Endothelial cell of umbilical vein (primary cell): ENCODE data around the gene LEP. TPM values are rescaled to one million over a fixed set of nuclear protein-coding genes. Genes with fewer than 3 reads are reported as not detected.

Source experiments
- BruUV-seq: library from RNA; stranded (reverse); fragments of 400-500 nt; replicated peaks from 2 replicates; lab custom pipeline; 2021; lab: Mats Ljungman, UMichigan
- CTCF ChIA-PET: fragments of 300-600, 350-600 bp; sonication (Branson Sonifier 250); formaldehyde crosslinking; loops from one replicate; lab custom pipeline; 2021; ENCODE audit warnings: antibody characterized with exemption, inconsistent platforms; lab: Charles Lee
- POLR2A ChIA-PET: fragments of 300-600, 350-600 bp; sonication (Branson Sonifier 250); formaldehyde crosslinking; loops from one replicate; lab custom pipeline; 2021; ENCODE audit warnings: antibody characterized with exemption, inconsistent platforms; lab: Charles Lee
- DNase-seq: peaks from one replicate; pipeline ENCODE4 v3.0.0-alpha.2; 2011; ENCODE audit warnings: low read depth, low spot score
- FAIRE-seq: peaks from 2 replicates; lab custom pipeline; 2011; peaks lifted over from hg19 to GRCh38; lab: Jason Lieb, UNC
- H2AFZ ChIP-seq: 2 replicates; pipeline ENCODE4 v1.6.0; 2012; ENCODE audit warnings: low read depth, low read length, control low read depth, inconsistent platforms
- H3K27ac ChIP-seq: 2 replicates; pipeline ENCODE4 v1.5.1; 2011; ENCODE audit warnings: low read depth, mild to moderate bottlenecking, control low read depth, low read length, moderate library complexity; ENCODE audit not compliant: insufficient read depth
- H3K27me3 ChIP-seq, 2 experiments: 2 replicates each; pipeline versions ENCODE4 v1.6.0 to v1.6.1; 2011; ENCODE audit warnings: low read length in 2 of 2, mixed read lengths in 1 of 2; ENCODE audit not compliant: control insufficient read depth in 2 of 2, insufficient read depth in 2 of 2
- H3K36me3 ChIP-seq, 2 experiments: 2 replicates in 1 of 2; 3 replicates in 1 of 2; pipeline ENCODE4 v1.5.1; 2011; ENCODE audit warnings: low read length in 2 of 2, mild to moderate bottlenecking in 1 of 2, moderate library complexity in 1 of 2; ENCODE audit not compliant: control insufficient read depth in 2 of 2, insufficient read depth in 2 of 2; ENCODE audit errors: extremely low read depth in 1 of 2
- H3K4me1 ChIP-seq: 3 replicates; pipeline ENCODE4 v1.5.1; 2011; ENCODE audit warnings: mild to moderate bottlenecking, low read length; ENCODE audit not compliant: control insufficient read depth, insufficient read depth; ENCODE audit errors: extremely low read depth
- H3K4me2 ChIP-seq: 2 replicates; pipeline ENCODE4 v1.6.1; 2011; ENCODE audit warnings: low read length, control low read depth, mixed read lengths; ENCODE audit not compliant: insufficient read depth
- H3K4me3 ChIP-seq, 3 experiments: fragments of 200-600 bp in 1 of 3; sonication (generic), shearing (Covaris generic) in 1 of 3; replicated peaks in 1 of 3; 2 replicates each; pipeline ENCODE4 v1.5.1; 2011 to 2016; ENCODE audit warnings: control low read depth in 3 of 3, low read length in 3 of 3, mild to moderate bottlenecking in 2 of 3, inconsistent platforms in 1 of 3, low read depth in 1 of 3, moderate library complexity in 1 of 3; ENCODE audit not compliant: insufficient read depth in 1 of 3
- H3K79me2 ChIP-seq: 2 replicates; pipeline ENCODE4 v1.6.0; 2012; ENCODE audit warnings: low read length, inconsistent platforms; ENCODE audit not compliant: control insufficient read depth, insufficient read depth
- H3K9ac ChIP-seq: replicated peaks from 2 replicates; pipeline ENCODE3; 2011; ENCODE audit warnings: low read length, control low read depth; ENCODE audit not compliant: insufficient read depth; ENCODE audit errors: extremely low read depth
- H3K9me1 ChIP-seq: replicated peaks from 3 replicates; pipeline ENCODE4 v1.6.0; 2011; ENCODE audit warnings: mild to moderate bottlenecking, low read length; ENCODE audit not compliant: control insufficient read depth, insufficient read depth; ENCODE audit errors: extremely low read depth
- H3K9me3 ChIP-seq: replicated peaks from 2 replicates; pipeline ENCODE4 v1.5.1; 2012; ENCODE audit warnings: low read length, inconsistent platforms; ENCODE audit not compliant: control insufficient read depth, insufficient read depth
- H4K20me1 ChIP-seq: replicated peaks from 2 replicates; pipeline ENCODE3; 2011; ENCODE audit warnings: mild to moderate bottlenecking, low read length; ENCODE audit not compliant: control insufficient read depth, insufficient read depth; ENCODE audit errors: extremely low read depth
- EZH2 ChIP-seq: IDR thresholded peaks from 2 replicates; pipeline ENCODE4 v1.6.1; 2012; ENCODE audit warnings: borderline replicate concordance, low read depth, mild to moderate bottlenecking, moderate library complexity, low read length, inconsistent platforms; ENCODE audit not compliant: severe bottlenecking
- FOS ChIP-seq: IDR thresholded peaks from 2 replicates; pipeline ENCODE4 v1.6.1; 2011; ENCODE audit warnings: mild to moderate bottlenecking, low read length, moderate library complexity, borderline replicate concordance; ENCODE audit not compliant: insufficient read depth
- GATA2 ChIP-seq: IDR thresholded peaks from 2 replicates; pipeline ENCODE4 v1.7.0; 2011; ENCODE audit warnings: low read depth, mild to moderate bottlenecking, moderate library complexity, mixed read lengths, low read length; ENCODE audit not compliant: insufficient read length, insufficient read depth
- JUN ChIP-seq: IDR thresholded peaks from 2 replicates; pipeline ENCODE4 v1.6.1; 2011; ENCODE audit warnings: borderline replicate concordance, low read depth; ENCODE audit not compliant: insufficient read length, insufficient read depth
- MYC ChIP-seq: IDR thresholded peaks from one replicate; pipeline ENCODE4 v1.6.1; 2011; ENCODE audit warnings: mild to moderate bottlenecking, low read depth, low read length
- POLR2A ChIP-seq: IDR thresholded peaks from 2 replicates; pipeline ENCODE4 v1.6.1; 2012; ENCODE audit warnings: low read depth, mild to moderate bottlenecking, control low read depth, low read length
- POLR2AphosphoS5 ChIP-seq: IDR thresholded peaks from 2 replicates; pipeline ENCODE4 v1.6.1; 2012; ENCODE audit warnings: low read depth, mild to moderate bottlenecking, control low read depth, low read length, moderate library complexity; ENCODE audit not compliant: insufficient read depth
- dilution Hi-C: fragments of 300-500 bp; cut with MboI; formaldehyde crosslinking; loops from one replicate; pipeline ENCODE4 v1.15.0; 2019; ENCODE audit warnings: low sequenced_read_pairs; ENCODE audit not compliant: extremely low pct_ligation_motif_present
- intact Hi-C: fragments of 100-400 bp; cut with micrococcal nuclease; formaldehyde crosslinking; loops from one replicate; pipeline ENCODE4 v1.10.0; 2022
- polyA plus RNA-seq, 4 experiments: library from polyadenylated mRNA; depleted of rRNA in 3 of 4; stranded (reverse) in 3 of 4; unstranded in 1 of 4; fragments of >200 nt; gene quantifications; 2 replicates each; pipeline versions ENCODE4 v1.2.1 to v1.2.3, GENCODE V29; 2011 to 2012; ENCODE audit warnings: missing spikeins in 1 of 4
- total RNA-seq: library from RNA; stranded (reverse); gene quantifications from 2 replicates; pipeline ENCODE4 v1.2.3, GENCODE V29; 2021
- TF ChIP-seq, protein P1 (sequence below), 2 donors: IDR thresholded peaks; 1 replicate in 1 of 2; 2 replicates in 1 of 2; pipeline ENCODE4 v1.5.1; 2011; ENCODE audit warnings: low read length in 2 of 2, mild to moderate bottlenecking in 2 of 2, moderate library complexity in 2 of 2, control low read depth in 1 of 2, inconsistent platforms in 1 of 2, low read depth in 1 of 2; ENCODE audit not compliant: insufficient read depth in 1 of 2; ENCODE audit errors: extremely low read depth in 1 of 2
- TF ChIP-seq, protein P2 (sequence below): IDR thresholded peaks from 2 replicates; pipeline ENCODE4 v1.6.1; 2011; ENCODE audit not compliant: insufficient read depth, insufficient read length

Gene LEP
- total and polyA plus RNA-seq, 2 donors (not counting 3 experiments of a cell fraction or from before 2014, with no cell fraction given), result not detected

DNA sequence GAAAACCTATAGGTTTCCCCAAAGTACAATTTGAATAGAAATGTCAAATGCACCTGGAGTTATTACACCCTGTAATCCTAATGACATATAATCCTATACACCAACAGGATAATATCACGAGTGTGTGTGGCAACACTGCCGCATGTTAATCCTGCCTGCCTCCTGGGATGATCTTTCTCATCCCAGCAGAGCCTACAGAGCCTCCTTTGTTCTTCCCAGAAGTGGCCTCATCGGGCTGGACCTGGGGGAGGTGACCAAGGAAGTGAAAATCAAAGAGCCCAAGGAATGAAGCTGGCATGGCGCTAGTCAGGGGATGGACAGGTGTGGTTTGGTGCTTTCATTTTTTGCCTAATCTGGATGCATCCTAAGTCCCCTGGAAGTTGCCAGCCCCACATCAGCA lies 29.5 kb upstream of the LEP start:
- H3K9me1 ChIP-seq, result no peaks in the 10 kb centered on the region
- intact Hi-C loops (no loop called here), dilution Hi-C loops (loop anchor here (25.0 kb wide), 1 partner anchor 499 kb away; no protein-coding TSS in a partner anchor)
- no TSS peak for BruUV-seq
- DNase-seq (no peak), FAIRE-seq (no peak)
- H3K9ac ChIP-seq, result no peak overlapping the region
- no peaks in the 10 kb centered on the region for H4K20me1 ChIP-seq
- no peak overlapping the region for H3K4me3 ChIP-seq
- no peaks in the 10 kb centered on the region for H3K4me1 ChIP-seq
- H2AFZ ChIP-seq, result no peak overlapping the region
- no peaks in the 10 kb centered on the region for H3K9me3 ChIP-seq
- POLR2A ChIA-PET, result no interaction called here
- no peaks in the 10 kb centered on the region for H3K36me3 ChIP-seq
- no peak for TF ChIP-seq JUN
- no peak for TF ChIP-seq EZH2
- no peak for TF ChIP-seq FOS
- TF ChIP-seq, protein P1, sequence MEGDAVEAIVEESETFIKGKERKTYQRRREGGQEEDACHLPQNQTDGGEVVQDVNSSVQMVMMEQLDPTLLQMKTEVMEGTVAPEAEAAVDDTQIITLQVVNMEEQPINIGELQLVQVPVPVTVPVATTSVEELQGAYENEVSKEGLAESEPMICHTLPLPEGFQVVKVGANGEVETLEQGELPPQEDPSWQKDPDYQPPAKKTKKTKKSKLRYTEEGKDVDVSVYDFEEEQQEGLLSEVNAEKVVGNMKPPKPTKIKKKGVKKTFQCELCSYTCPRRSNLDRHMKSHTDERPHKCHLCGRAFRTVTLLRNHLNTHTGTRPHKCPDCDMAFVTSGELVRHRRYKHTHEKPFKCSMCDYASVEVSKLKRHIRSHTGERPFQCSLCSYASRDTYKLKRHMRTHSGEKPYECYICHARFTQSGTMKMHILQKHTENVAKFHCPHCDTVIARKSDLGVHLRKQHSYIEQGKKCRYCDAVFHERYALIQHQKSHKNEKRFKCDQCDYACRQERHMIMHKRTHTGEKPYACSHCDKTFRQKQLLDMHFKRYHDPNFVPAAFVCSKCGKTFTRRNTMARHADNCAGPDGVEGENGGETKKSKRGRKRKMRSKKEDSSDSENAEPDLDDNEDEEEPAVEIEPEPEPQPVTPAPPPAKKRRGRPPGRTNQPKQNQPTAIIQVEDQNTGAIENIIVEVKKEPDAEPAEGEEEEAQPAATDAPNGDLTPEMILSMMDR (IDR thresholded peaks at IDR 0.05; ENCODE audit: extremely low read depth in 1 of 2, insufficient read depth in 1 of 2, low read depth in 1 of 2, low read length in 2 of 2), result no peak
- no peak for TF ChIP-seq POLR2A
- TF ChIP-seq MYC, result no peak
- TF ChIP-seq POLR2AphosphoS5, result no peak
- TF ChIP-seq, protein P2, sequence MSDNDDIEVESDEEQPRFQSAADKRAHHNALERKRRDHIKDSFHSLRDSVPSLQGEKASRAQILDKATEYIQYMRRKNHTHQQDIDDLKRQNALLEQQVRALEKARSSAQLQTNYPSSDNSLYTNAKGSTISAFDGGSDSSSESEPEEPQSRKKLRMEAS, result no peak
- TF ChIP-seq GATA2, result no peak
- H3K4me2 ChIP-seq, result no peak overlapping the region
- H3K27me3 ChIP-seq, result peaks cover 15 to 24% of the 10 kb centered on the region in 2 experiments
- CTCF ChIA-PET, result interaction anchor here (0.5 to 8.2 kb wide), 6 partner anchors 8 to 864 kb away, joined by 3 to 229 read pairs (median 21); no protein-coding TSS in a partner anchor
- no peak overlapping the region for H3K27ac ChIP-seq
- no peaks in the 10 kb centered on the region for H3K79me2 ChIP-seq
